ENCODE results near the gene HSBP1L1.

Gene HSBP1L1

DNA sequence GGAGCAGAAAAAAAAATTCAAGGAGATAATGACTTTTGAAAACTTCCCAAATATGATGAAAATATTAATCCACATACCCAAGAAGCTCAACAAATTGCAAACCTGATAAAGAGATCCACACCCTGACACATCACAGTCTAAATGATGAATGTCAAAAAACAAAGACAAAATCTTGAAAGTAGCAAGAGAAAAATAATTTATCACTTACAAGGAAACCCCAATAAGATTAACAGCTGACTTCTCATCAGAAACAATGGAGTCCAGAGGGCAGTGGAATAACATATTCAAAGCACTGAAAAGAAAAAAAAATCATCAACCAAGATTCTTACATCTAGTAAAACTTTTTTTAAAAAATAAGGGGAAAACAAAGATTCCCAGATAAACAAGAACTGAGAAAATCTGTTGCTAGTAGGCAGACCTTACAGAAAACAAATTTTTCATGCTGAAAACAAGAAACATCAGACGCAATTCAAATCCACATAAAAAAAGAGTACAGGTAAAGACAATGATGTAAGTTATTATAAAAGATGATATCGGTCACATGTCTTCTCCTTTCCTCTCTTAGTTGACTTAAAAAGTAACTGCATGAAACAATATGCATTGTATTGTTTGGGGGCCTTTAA, 34.3 kb upstream of the HSBP1L1 start:
- peak; percentile 34 to 44 for DNase-seq

DNA sequence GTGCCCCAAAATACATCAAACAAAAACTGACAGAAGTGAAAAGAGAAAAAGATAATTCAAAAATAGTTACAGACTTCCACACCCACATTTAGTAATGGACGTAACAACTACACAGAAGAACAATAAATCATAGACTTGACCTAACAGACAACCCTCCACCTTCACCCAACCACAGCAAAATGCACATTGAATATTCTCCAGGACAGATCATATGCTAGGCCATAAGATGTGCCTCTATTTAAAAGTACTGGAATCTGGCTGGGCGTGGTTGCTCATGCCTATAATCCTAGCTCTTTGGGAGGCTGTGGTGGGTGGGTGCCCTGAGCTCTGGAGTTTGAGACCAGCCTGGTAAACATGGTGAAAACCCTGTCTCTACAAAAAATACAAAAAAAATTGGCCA, 33.0 kb upstream of the HSBP1L1 start:
- no peak for DNase-seq

DNA sequence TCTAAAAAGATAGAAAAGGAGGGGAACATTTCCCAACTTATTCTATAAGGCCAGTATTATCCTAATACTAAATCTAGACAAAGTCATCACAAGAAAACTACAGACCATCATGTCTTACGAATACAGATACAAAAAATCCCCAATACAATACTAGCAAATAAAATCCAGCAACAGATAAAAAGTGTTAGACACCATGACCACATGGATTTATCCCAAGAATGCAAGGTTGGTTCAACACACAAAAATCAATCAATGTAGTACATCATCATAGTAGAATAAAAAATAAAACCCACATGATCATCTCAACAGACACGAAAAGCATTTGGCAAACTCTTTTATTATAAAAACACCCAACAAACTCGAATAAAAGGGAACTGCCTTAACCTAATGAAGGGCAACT, 31.5 kb upstream of the HSBP1L1 start:
- no peak for DNase-seq

DNA sequence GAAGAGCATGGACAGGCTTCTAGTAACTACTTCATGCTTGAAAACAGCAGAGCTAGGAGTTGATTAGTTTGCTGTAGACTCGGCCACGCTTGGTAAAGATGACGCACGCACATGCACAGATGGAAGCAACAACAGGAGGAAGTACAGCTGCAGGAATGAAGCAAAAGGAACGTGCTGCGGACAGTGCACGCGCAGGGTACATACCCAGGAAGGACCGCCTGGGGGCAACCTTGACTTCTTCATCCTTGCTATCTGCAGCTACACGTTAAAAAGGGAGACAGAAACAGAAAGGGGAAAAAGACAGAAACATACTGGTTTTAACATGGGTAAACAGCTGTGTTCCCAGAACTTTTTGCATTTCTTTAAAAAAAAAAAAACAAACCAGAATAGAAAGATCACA, 30.7 kb upstream of the HSBP1L1 start:
- DNase-seq: peak; percentile 97 to 98

DNA sequence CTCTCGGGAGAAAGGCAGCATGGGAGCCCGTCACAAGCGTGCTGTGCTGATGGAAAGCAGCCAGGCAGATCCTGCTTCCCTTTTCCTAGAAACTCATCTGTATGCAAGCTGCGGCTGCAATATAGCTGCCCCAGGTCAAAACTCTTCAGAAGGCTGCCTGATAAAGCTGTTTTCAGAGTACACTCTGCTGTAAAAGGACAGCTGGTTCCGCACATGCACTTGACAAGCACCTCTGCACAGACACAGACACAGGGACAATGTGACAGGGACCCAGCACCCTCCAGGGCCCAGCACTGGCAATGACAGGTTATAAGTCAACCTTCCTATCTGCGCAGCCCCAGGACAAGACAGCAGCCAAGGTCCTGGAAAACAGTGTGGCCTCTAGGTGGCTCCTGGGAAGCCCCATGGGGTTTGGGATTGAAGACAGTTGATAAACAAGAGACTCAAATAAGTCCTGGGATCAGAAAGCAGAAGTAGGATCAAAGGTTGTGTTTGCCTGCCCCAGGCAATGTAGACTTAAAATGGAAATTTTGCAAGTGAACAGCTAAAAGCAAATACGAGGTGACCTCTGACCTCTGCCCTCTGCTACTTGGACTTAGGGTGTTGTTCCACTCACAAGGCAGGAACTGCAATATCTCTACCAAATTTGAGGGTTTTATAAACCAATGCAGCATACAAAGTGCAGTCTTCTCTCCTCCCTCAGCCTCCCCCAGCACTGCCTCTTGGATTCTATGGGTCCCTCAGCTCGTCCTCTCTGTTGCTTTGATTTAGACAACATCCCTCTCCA, 29.9 kb upstream of the HSBP1L1 start:
- DNase-seq: peak; percentile 62 to 70

DNA sequence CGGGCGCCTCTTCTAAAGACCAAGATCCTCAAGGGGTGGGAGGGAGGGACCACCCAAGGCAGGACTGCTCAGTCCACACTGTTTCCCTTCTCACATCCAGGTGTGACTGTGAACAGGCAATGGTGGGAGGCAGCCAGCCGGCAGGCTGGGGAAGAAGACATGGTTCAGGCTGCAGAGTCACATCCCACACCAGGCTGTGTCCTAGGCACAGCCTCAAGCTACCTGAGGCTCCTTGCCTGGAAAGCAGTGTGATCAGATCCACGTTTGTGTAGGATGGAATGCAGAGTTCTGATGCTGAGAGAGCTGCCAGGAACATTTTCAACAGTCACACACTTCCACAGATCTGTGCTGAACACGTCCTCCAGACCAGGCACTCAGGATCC, 29.4 kb upstream of the HSBP1L1 start:
- DNase-seq: no peak

DNA sequence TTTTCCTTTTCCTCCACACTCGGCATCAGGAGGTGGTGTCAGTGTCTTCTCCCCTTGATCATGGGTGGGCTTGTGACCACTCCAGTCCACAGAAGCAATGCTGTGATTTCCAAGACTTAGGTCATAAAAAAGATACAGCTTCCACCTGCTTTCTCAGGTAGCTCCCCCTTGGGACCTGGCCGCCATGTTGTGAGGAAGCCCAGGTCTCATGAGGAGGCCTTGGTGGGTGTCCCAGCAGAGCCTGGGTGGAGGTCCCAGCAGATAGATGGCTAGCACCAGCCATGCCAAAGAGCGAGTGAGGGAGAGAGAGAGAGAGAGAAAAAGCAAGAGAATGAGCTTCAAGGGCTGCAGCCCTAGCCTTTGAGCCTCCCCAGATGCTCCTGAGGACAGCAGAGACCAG, 28.9 kb upstream of the HSBP1L1 start:
- no peak for DNase-seq

DNA sequence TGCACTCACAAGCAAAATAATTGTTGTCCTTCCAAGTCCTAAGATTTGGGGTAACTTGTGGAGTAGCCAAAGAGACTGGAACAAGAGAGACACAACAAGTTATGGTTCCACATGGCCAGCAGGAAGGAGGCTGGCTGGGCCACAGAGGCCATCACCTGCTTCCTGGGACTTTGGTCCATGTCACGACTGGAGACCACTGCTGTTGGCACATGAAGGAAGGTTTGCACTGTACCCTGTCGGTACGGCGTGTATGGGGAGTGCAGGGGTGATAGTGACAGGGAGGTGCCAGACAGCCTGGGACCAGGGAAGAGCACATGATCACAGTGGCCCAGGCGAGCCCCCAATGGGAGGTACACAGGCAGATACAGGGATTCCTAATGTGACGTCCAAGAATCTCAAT, 28.5 kb upstream of the HSBP1L1 start:
- no peak for DNase-seq

DNA sequence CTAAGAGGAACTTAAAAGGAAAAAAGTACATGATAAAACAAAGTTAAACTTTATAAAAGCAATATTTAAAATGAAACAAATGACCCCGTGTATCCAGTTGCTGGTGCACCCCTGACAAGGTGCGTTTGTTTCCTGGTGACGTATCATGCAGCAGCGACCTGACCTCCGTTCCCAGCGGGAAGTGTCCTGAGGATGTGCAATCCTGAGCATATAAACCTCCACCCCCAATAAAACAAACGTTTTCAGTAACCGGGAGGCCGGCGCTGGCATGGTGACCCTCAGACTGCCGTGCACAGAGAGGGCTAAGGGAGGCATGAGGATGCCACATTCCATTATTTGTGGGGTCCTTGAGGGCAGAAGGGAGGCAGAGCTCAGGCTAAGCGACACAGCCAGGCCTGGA, 27.8 kb upstream of the HSBP1L1 start:
- DNase-seq: no peak

DNA sequence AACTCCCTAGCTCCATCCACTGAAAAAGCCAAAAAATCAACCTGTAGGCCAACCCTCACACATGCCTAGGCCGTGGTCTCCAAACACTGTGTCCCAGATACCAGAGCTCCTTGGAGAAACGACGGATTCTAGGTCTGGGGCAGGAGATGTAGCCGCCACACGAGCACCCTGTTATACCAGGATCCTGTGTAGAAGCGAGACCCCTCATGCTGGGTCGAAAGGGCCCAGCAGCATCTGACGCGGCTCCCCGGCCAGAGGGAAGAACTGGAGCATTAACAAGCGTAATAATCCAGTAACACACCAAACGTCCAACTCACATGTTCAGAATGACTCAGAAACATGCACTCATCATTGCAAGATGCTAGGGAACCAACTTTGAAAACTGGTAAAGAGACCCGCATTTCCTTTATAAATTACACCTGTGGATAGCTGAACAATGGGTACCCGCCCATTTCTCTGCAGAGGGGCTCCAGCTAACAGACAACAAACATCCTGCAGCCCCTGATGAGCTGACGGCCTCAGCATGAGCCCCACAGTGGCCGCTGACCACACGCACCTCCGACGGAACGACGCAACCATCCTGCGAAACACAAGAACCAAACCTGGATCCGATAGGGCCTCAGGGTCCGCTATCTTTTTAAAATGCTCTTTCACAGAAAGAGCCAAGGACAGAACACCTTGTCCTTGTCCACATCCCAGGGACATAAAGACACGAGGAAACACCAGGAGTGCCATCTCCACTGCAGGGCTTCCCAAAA, 27.2 kb upstream of the HSBP1L1 start:
- no peak for DNase-seq

DNA sequence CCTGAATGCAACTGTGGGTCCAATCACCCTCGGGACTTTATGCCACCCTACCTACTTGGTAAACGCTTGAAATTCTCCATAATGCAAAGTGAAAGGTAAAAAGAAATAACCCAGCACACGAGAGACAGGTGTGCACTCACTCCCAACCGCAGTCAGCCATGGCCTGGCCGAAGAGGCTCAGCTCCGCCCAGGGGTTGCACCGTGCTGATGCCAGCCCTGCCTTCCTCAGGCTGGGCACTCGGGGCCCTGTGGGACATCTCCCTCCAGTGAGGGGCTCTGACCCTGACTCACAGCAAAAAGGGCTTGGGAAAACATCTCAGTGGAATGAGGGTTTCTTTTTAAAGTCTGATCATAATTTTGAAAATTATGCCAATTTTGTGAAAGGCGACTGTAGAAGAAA, 26.2 kb upstream of the HSBP1L1 start:
- no peak for DNase-seq

DNA sequence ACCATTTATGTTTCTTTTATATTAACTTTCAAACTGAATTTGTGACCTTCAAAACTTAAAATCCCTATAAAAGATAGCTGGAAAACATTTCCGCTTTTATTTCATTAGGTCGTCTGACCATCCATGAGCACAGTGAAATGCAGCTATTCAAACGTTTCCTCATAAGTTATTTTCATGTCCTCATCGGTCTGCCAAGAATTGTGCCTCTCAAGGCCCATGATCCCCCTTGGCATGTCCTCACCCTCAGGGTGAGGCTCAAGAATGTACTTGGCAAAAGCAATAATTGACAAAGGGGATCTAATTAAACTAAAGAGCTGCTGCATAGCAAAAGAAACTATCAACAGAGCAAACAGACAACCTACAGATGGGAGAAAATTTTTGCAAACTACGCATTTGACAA, 25.3 kb upstream of the HSBP1L1 start:
- DNase-seq: no peak

DNA sequence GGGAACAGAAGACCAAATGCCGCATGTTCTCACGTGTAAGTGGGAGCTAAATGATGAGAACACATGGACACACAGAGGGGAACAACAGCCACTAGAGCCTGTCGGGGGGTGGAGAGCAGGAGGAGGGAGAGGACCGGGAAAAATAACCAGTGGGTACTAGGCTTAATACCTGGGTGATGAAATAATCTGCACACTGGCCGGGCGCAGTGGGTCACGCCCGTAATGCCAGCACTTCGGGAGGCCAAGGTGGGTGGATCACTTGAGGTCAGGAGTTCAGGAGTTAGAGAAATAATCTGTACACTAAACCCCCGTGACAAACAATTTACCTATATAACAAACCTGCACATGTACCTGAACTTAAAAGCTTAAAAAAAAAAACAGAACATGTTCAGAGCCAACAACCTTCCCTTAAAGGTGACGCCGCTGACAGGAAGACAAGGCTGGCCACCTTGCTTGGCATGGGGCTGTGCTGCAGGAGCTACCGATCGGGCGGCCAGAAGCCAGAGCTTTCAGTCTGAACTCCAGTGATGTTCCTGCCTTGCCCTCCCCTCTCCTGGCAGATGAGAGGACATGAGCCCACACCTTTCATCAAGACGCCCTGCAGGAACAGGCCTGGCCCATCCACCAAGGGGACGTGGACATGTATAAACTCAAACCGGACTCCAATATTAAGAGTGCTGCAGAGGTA, 24.2 kb upstream of the HSBP1L1 start:
- DNase-seq: no peak

DNA sequence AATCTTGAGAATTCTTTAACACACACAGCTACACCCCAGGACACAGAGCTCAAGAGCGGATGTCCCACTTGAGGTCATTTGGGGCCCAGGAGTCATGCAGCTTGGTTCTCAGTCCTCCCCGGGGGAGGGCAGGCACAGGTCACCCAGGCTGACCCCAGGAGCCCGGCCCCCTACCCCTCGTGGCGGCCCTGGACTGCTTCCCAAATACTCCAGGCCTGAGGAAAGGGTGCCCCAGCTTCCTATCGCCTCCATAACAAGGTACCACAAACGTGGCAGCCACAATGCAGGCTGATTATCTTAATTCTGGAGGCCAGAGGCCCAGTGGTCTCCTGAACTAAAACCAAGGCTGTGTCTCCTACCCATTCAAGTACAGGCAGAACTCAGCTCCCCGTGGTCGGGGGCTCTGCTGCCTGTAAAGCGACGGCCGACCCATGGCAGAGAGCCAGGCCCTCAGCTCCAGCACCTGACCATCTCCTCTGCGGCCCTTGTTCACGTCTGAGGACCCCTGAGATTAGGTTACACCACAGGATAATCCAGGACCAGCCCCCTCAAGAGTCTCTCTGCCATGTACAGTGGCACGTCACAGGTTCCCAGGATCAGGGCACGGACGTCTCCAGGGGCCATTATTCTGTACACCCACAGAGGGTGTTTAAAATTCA, 23.5 kb upstream of the HSBP1L1 start:
- no peak for DNase-seq

DNA sequence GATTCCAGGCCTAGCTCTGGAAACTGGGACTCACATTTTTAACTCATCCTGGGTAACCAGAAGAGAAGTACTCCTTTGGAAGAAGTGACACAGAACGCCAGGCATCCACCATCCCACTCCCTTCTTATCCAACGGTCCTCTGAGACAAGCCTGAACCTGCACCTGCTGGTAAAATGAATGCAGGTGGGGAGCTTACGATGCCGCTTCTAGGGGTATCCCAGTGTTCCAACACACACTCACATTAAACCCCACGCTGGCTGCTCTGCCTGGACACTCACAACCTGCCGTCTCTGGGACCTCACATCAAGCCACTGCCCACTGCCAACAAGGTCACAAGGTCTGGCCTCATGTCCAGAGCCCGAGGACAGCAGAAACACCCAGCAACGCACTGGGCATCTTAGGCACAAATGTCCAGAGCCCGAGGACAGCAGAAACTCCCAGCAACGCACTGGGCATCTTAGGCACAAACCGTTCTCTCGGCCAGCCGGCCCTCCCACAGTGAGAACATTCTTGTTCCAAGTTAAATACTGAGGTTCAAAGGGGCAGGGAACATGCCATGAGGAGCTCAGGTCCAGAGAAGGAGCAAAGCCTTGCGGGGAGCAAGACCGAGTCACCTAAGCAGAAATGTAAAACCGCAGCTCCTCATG, 22.8 kb upstream of the HSBP1L1 start:
- no peak for DNase-seq

DNA sequence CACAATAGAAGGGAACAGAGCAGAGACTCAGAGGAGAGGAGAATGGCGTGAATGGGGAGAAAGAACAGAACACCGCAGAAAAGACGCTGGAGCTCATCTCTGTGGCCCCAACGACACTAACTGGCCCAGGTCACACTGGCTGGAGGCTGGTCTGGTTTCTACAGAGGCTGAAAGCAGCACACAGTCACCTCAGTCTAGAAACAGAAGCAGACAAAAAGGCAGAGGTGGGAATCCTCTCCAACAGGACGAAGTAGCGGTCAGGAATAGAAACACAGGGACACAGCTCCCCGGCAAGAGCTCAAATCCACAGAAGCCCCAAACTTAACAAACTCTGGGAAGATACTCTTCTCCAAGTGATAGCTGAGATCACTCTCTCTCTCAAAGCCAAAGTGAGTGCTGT, 22.2 kb upstream of the HSBP1L1 start:
- DNase-seq: no peak

DNA sequence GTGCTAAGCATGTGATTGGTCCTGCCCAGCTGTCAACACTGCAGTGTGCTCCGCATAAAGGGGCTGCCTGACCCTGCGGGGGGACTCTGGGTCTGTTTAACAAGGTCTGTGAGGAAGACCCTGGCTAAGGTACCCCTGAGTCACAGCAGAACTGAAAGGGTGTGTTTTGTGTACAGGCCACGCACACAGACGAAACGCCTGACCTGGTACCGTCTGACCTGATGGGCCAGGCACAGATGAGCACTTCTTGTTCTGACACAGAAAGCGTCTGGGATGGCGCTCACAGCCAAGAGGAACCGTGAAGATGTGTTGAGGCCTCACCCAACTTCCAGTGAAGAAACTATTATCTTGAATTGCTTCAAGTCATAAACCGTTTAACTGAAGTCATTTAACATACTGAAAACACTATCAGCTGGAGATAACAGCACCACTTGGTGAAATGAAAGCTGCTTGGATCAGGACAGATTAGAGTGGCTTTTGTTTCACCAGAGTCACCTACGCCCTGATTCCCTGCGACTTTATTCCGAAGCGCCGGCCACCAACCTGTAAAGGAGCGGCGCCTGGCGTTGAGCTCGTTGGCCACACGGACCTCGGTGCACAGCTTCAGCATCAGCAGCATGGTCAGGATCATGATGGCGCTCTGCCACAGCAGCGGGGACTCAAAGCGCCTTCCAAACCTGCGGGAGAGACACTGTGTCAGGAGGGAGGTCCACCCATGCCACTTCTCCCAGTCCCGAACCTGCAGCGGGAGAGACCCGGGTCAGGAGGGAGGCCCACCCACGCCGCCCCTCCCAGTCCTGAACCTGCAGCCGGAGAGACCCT, 21.4 kb upstream of the HSBP1L1 start:
- DNase-seq: no peak

DNA sequence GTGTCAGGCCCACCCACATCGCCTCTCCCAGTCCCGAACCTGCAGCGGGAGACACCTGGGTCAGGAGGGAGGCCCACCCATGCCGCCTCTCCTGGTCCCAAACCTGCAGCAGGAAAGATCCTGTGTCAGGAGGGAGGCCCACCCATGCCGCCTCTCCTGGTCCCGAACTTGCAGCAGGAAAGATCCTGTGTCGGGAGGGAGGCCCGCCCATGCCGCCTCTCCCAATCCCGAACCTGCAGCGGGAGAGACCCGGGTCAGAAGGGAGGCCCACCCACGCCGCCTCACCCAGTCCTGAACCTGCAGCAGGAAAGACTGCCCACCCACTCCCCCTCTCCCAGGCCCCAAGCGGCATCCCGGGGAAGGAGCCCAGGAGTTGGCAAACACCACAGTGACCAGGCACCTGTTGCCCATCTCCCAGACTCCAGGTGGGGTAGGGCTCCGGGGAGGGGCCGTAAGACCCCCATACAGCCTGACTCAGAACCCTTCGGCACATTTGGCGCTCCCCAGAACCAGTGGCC, 20.8 kb upstream of the HSBP1L1 start:
- no peak for DNase-seq

DNA sequence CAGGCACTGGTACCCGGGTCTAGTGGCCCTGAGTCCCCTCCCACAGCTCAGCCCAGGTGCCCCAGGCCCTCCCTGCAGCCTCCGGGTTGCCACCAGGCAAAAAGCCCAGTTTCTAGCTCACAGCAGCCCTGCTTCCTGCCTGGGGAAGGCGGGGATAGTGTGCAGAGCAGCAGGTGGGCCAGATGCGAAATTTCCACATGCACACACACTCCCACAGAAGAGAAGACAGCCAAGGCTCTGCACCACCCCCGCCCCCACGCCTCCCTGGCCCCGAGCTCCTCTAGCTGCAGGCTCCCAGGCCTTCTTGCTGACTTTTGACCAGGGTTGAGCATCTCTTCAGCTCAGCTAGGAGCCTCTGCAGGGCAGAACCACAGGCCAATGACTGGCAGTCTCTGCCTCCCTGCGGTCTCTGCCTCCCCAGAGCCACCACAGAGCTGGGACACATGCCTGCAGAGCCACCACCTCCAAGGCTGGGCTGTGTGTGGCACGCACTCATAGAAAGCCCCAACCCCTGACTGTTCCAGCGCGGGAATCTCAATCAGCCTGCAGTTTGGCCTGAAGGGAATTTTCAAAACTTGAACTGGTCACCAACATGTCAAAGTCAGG, 20.2 kb upstream of the HSBP1L1 start:
- peak; percentile 40 to 46 for DNase-seq

DNA sequence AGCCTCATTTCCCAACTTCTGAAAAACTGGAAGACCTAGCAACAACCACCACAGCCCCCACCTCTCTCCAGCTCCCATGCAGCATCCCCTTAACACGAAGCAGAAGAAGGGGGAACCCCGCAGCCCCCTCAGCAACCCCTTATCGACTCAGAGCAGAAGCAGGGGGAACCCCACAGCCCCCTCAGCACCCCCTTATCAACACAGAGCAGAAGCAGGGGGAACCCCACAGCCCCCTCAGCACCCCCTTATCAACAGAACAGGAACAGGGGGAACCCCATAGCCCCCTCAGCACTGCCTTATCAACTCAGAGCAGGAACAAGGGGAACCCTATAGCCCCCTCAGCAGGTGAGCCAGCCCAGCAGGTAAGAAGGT, 19.7 kb upstream of the HSBP1L1 start:
- DNase-seq: no peak
